ENCODE results near the gene FBXW7. TPM values are rescaled to one million over a fixed set of nuclear protein-coding genes. Genes with fewer than 3 reads are reported as not detected.

FBXW7 gene
- total RNA-seq, 1 donor from 2014 or later = 61.1 TPM

DNA sequence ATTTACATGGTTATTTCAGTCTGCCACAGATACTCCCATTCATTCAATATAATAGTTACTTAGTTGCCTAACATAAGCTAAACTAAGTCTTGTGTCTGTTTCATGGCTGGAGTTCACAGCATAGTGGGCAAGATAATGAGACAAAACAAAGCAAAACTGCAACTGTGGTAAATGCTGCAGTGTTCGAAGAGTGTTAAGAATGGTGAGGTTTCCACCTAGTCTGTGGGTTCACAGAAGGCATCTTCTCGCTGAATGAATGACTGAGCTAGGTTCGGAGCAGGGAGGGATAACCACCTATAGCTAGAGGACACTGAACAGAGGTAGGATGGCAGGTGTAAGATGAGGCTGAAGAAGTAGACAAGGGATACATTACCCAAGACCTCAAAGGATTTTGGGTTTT, 171.0 kb downstream of the FBXW7 start:
- H3K9me3 ChIP-seq = no peaks in the 10 kb centered on the region
- TF ChIP-seq, protein P1, sequence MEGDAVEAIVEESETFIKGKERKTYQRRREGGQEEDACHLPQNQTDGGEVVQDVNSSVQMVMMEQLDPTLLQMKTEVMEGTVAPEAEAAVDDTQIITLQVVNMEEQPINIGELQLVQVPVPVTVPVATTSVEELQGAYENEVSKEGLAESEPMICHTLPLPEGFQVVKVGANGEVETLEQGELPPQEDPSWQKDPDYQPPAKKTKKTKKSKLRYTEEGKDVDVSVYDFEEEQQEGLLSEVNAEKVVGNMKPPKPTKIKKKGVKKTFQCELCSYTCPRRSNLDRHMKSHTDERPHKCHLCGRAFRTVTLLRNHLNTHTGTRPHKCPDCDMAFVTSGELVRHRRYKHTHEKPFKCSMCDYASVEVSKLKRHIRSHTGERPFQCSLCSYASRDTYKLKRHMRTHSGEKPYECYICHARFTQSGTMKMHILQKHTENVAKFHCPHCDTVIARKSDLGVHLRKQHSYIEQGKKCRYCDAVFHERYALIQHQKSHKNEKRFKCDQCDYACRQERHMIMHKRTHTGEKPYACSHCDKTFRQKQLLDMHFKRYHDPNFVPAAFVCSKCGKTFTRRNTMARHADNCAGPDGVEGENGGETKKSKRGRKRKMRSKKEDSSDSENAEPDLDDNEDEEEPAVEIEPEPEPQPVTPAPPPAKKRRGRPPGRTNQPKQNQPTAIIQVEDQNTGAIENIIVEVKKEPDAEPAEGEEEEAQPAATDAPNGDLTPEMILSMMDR (IDR thresholded peaks at IDR 0.05) = no peak
- TF ChIP-seq POLR2A (IDR thresholded peaks at IDR 0.05) (no peak), POLR2AphosphoS5 (IDR thresholded peaks at IDR 0.05; ENCODE audit: insufficient read depth in 1 of 2, low read depth in 1 of 2) (no peak)
- no peak overlapping the region for H3K4me3 ChIP-seq
- no peaks in the 10 kb centered on the region for H3K27me3 ChIP-seq
- H3K36me3 ChIP-seq = no peaks in the 10 kb centered on the region
- DNase-seq (ENCODE audit: extremely low spot score in 2 of 2) = no peak
- H3K4me1 ChIP-seq = no peaks in the 10 kb centered on the region
- no peak overlapping the region for H3K27ac ChIP-seq
- intact Hi-C loops (cut with DNase I) = no loop called here

- Histone ChIP-seq H3K27me3 (no peaks in the 10 kb centered on the region), H3K27ac (no peak overlapping the region), H3K36me3 (no peaks in the 10 kb centered on the region), H3K4me3 (no peak overlapping the region), H3K9me3 (no peaks in the 10 kb centered on the region), H3K4me1 (no peaks in the 10 kb centered on the region)
- TF ChIP-seq, protein P1 (IDR thresholded peaks at IDR 0.05) = no peak
- no peak for TF ChIP-seq POLR2A (IDR thresholded peaks at IDR 0.05)
- TF ChIP-seq POLR2AphosphoS5 (IDR thresholded peaks at IDR 0.05; ENCODE audit: insufficient read depth in 1 of 2, low read depth in 1 of 2) = no peak
- intact Hi-C loops (cut with DNase I) = no loop called here
- DNase-seq (ENCODE audit: extremely low spot score in 2 of 2) = no peak
Observed at GRCh38 chr4:152364383-152364782, 171.5 kb downstream of the FBXW7 start.

- H3K4me1 ChIP-seq = no peaks in the 10 kb centered on the region
- H3K27me3 ChIP-seq = no peaks in the 10 kb centered on the region
- intact Hi-C loops (cut with DNase I) = no loop called here
- TF ChIP-seq, protein P1 (IDR thresholded peaks at IDR 0.05) = no peak
- TF ChIP-seq POLR2A (IDR thresholded peaks at IDR 0.05) (no peak), POLR2AphosphoS5 (IDR thresholded peaks at IDR 0.05; ENCODE audit: insufficient read depth in 1 of 2, low read depth in 1 of 2) (no peak)
- DNase-seq (ENCODE audit: extremely low spot score in 2 of 2) = no peak
- no peaks in the 10 kb centered on the region for H3K36me3 ChIP-seq
- H3K9me3 ChIP-seq = no peaks in the 10 kb centered on the region
- H3K4me3 ChIP-seq = no peak overlapping the region
- no peak overlapping the region for H3K27ac ChIP-seq
Observed at GRCh38 chr4:152363904-152364303, 172.0 kb downstream of the FBXW7 start.

GRCh38 chr4:152363086-152363485, 172.8 kb downstream of the FBXW7 start:
- no peaks in the 10 kb centered on the region for H3K36me3 ChIP-seq
- H3K4me1 ChIP-seq = no peaks in the 10 kb centered on the region
- H3K4me3 ChIP-seq = no peak overlapping the region
- no peak overlapping the region for H3K27ac ChIP-seq
- no peaks in the 10 kb centered on the region for H3K9me3 ChIP-seq
- DNase-seq (ENCODE audit: extremely low spot score in 2 of 2) = no peak
- H3K27me3 ChIP-seq = no peaks in the 10 kb centered on the region
- intact Hi-C loops (cut with DNase I) = no loop called here
- TF ChIP-seq, protein P1 (IDR thresholded peaks at IDR 0.05) = no peak
- TF ChIP-seq POLR2A (IDR thresholded peaks at IDR 0.05) = no peak
- TF ChIP-seq POLR2AphosphoS5 (IDR thresholded peaks at IDR 0.05; ENCODE audit: insufficient read depth in 1 of 2, low read depth in 1 of 2) = no peak

GRCh38 chr4:152360045-152360410, 175.9 kb downstream of the FBXW7 start:
- Histone ChIP-seq H3K27me3 (no peaks in the 10 kb centered on the region), H3K9me3 (no peaks in the 10 kb centered on the region), H3K4me1 (no peaks in the 10 kb centered on the region), H3K4me3 (no peak overlapping the region), H3K27ac (no peak overlapping the region), H3K36me3 (no peaks in the 10 kb centered on the region)
- TF ChIP-seq POLR2A (IDR thresholded peaks at IDR 0.05) (no peak), POLR2AphosphoS5 (IDR thresholded peaks at IDR 0.05; ENCODE audit: insufficient read depth in 1 of 2, low read depth in 1 of 2) (no peak)
- TF ChIP-seq, protein P1 (IDR thresholded peaks at IDR 0.05) = no peak
- intact Hi-C loops (cut with DNase I) = no loop called here
- DNase-seq (ENCODE audit: extremely low spot score in 2 of 2) = no peak
